GM21576 (cell line): ENCODE results near the gene MRPS34.
A peak's percentile ranks its signal among the peaks of the same experiment; 100 is the strongest.
"Not testable (repeated sequence)": the region's sequence is repeated elsewhere in the genome, so short reads cannot be mapped to it uniquely, and the experiment has no call there.

Source experiments
- ATAC-seq: cut with Tn5 transposase; IDR thresholded peaks from one replicate; pipeline ENCODE4 v1.9.1; 2021; ENCODE audit warnings: mild to moderate bottlenecking, moderate library complexity; ENCODE audit not compliant: unreplicated experiment

MRPS34 gene

DNA sequence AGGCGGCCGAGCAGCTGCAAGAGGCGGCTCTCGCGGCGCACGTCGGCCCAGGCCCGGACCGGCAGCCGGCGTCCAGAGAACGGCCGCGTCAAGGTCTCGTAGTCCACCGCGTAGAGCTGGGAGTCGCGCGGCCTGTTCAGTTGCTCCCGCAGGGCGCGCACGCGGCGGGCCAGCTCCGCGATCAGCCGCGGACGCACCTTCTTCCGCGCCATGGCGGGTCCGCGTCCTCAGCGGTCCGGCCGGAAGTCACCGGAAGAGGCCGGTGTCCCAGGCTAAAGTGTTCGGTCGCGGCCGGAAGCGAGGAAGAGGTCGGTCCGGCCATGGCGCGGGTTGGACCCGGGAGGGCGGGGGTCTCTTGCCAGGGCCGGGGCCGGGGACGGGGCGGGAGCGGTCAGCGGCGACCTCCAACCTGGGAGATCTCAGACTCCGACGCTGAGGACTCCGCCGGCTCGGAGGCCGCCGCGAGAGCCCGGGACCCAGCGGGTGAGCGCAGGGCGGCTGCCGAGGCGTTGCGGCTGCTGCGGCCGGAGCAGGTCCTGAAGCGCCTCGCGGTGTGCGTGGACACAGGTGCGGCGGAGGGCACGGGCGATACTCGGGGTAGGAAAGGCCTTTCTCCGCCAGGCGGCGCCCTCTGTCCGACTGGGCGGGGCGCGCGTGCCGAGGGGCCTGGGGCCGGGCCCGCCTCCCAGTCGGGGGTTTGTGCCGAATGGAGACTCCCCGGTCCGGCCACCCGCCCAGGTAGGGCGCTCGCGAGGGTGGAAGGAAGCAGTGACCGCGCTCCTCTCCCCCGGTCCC lies at the start of gene MRPS34:
TSS of gene MRPS34 (minus strand) at position 227 of the 795 bp plus-strand sequence. CDS start at position 212, 15 bp downstream.
- ATAC-seq = peak; percentile 40

DNA sequence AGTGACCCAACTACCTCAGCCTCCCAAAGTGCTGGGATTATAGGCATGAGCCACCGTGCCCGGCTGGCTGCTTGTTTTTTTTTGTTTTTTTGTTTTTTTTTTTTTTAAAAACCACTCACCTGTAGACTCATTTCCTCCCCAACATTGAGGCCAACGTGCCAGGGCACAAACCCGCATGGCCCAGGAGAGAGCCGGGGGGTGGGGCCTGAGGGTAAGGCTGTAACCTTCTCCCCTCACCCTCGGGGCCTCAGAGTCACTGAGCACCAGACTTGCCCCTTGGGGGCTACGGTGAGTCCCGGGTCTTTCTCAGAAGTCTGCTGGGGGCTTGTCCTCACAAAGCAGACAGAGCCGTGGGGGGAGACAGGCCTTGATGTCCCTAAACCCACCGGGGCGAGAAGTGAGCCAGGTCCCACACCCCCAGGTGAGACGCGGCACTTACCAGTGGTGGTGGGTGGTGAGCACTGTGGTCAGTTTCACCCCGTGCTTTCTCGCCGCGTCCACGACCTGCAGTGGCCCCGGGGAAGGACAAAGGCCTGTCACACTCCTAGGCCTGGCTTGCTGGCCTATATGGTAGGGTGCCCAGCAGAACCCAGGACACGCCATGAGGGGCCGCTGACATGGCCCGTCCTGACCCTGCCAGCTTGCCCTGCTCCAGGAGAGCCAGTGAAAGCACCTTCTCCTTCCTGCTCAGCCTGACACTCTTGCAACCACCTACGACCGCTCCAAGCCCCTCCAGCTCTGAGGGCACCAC lies 49.1 kb upstream of the MRPS34 start:
- ATAC-seq = no peak

GRCh38 chr16:1820946-1821290 lies 48.0 kb upstream of the MRPS34 start:
- no peak for ATAC-seq

- no peak for ATAC-seq
Measured at GRCh38 chr16:1820096-1820945, 47.4 kb upstream of the MRPS34 start.

DNA sequence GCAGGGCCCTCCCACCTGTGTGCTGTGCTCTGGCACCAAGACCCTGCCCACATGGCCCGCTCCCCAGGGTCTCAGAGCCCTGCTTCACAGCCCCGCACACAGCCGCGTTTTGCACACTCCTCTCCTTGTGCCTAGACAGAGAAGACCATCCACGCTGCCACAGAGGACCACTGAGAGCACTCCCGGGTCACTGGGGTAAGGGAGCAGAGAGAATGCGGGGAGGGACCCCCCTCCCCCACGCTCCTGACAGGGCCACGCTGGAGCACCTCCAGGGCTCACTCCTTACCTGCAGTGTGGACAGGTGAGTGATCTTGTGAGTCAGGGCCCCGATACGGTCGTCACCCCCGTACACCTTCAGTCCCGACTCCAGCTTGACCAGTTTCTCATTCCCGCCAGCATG lies 46.7 kb upstream of the MRPS34 start:
- no peak for ATAC-seq

- ATAC-seq = no peak
Measured at GRCh38 chr16:1818873-1819525, 46.1 kb upstream of the MRPS34 start.

DNA sequence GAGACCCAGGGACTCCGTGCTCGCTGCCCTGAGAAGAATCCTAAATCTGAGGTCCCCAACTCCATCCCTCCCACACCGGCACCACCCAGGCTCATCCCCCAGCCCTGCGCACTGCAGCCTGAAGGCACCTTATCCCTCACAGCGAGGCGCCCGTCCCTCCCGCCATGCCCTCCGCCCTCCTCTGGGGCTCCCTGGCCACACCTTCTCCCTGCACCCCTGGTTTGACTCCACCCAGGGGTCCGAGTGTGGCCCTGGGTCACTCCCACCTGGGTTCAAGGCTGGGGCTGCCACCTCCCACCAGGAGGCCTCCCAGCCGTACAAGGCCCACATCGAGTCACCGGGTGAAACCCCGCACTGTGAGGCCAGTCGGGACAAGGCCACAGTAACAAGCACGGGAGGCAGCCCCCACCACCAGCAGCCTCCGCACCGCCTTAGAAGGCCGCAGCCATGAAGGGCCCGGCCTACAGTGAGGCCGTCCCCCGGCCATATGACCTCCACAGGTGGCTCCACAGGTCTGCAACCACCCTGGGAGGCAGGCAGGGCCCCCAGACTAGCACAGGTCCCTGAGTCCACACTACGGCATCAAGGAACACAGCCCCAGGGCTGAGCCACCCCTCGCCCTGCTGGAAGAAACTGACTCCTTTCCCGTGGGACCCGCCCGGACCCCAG lies 45.4 kb upstream of the MRPS34 start:
- no peak for ATAC-seq

DNA sequence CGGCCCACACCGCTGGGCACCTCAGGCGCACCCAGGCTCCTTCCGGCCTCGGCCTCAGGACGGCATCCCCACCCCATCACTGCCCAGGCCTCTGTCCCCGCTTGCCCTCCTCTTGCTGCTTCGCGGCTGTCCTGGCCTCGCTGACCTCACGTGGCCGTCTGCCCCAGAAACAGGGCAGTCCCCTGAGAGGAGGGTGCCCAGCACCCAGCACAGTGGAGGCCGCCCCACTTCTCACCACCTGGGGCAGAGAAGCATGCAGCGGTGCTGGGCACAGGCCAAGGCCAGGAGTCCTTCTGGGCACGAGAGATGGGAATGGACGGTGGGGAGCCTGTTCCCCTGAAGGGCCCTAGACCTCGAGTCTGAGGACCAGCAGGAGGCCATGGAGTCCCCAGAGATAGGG lies 44.8 kb upstream of the MRPS34 start:
- ATAC-seq = no peak

GRCh38 chr16:1817276-1817589 lies 44.3 kb upstream of the MRPS34 start:
- no peak for ATAC-seq

DNA sequence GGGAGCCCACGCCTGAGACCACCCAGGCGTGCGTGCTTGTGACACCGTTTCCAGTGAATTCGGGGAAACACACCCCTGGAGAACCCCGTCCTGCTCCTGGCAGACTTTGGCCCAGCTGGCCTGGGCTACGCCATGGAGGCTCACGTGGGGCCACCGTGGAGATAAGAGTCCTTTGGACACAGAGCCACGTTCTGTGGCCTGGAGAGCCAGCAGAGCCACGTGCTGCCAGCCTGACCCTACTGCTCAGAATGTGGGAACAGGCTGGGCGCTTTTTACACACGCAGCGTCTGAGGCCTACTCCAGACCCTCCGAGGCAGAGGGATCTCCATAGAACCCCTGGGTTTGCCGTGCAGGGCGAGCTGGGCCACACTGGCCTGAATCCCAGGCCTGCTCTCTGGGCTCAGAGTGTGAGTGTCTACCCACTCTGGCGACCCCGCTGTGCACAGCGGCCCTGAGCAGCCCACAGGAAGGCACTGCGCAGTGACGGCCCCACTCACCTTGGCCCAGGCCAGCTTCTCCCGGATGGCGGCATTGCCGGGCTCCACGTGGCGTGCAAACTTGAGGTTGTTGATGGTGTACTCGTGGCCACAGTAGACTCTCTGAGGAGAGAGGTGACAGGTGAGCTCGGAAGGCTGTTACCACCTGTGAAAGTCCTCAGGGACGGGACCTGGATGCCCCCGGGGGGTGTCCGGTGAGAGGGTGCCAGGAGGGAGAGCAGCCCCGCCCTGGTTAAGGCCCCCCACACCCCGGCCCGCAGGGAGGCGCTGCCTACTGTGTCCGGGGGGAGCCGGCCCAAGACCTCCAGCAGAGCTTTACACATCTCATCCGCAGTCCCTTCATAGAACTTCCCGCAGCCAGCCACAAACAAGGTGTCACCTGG lies 43.7 kb upstream of the MRPS34 start:
- no peak for ATAC-seq

GRCh38 chr16:1815461-1815860 lies 42.5 kb upstream of the MRPS34 start:
- no peak for ATAC-seq

GRCh38 chr16:1812732-1813163 lies 39.8 kb upstream of the MRPS34 start:
- no peak for ATAC-seq

DNA sequence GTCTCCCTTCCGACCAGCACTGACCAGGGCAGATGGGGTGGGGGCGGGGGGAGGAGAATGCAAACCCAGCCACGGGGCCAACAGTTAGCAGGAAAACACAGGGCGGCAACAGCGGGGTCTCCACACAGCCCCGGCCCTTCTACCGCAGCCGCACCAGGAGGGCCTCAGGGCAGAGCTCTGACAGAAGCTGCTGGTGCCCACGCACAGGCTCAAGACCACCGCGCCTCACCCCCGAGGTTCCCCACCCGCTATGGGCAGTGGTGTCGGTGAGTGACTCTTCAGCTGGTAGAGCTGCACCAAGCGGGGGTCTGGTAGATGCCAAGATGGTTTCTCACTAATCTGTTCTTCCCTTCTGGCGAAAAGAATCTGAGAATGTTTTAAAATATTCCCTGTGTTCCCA lies 37.6 kb upstream of the MRPS34 start:
- no peak for ATAC-seq

GRCh38 chr16:1810106-1810505 lies 37.2 kb upstream of the MRPS34 start:
- no peak for ATAC-seq

DNA sequence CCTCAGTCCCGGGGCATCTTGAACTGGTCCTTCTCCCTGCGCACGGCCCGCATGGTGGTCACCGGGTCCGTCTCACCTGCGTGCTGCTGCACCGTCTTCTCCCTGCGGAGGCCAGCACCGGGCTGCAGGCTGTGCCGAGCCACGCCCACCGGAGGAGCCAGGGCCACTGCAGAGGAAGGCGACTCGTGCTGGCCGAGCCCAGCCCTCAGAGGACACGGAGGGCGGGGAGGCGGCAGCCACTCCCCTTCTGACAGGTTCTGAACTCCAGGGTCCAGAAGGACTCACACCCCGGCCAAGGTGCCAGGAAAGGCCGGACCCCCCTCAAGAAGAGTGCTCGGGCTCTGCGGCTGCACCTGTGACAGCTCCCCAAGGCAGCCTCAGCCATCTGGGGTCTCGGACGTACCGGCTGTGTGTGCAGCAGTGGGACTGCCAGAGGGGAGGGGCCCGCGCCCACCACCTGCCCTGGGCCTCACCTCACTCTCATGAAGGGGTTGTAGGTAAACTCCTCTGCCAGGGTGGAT lies 36.4 kb upstream of the MRPS34 start:
- ATAC-seq = no peak

DNA sequence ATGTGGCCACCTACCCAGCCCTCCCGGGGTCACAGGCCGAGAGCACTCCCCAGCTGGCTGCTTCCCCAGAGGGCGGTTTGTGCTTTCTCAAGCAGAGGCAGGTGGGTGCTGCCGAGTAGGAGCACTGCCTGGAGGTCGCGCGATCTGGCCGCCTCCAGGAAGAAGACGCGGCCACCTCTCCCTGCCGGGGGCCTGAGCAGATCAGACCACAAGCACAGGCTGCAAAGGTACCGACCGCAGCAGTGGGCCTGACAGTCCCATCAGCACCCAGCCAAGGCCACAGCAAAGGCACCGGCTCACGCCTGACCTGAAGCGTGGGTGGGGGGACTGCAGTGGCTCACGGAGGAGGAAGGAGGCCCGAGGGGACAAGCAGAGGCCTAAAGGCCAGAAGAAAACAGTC lies 35.8 kb upstream of the MRPS34 start:
- no peak for ATAC-seq

- no peak for ATAC-seq
Measured at GRCh38 chr16:1807626-1808025, 34.7 kb upstream of the MRPS34 start.

GRCh38 chr16:1800701-1801100 lies 27.8 kb upstream of the MRPS34 start:
- no peak for ATAC-seq

GRCh38 chr16:1799263-1799662 lies 26.3 kb upstream of the MRPS34 start:
- not testable (repeated sequence) for ATAC-seq
